ENCODE data around the gene TMEM150A.
"Not testable (repeated sequence)": the region's sequence is repeated elsewhere in the genome, so short reads cannot be mapped to it uniquely, and the experiment has no call there.

Gene TMEM150A

GRCh38 chr2:85611705-85612587 lies 9.4 kb upstream of the TMEM150A start, which contains the start of gene C2orf68:
C2orf68 (minus strand) TSS chr2:85612066; CDS start chr2:85611984, 82 bp downstream.
- DNase-seq = peak; percentile 87

DNA sequence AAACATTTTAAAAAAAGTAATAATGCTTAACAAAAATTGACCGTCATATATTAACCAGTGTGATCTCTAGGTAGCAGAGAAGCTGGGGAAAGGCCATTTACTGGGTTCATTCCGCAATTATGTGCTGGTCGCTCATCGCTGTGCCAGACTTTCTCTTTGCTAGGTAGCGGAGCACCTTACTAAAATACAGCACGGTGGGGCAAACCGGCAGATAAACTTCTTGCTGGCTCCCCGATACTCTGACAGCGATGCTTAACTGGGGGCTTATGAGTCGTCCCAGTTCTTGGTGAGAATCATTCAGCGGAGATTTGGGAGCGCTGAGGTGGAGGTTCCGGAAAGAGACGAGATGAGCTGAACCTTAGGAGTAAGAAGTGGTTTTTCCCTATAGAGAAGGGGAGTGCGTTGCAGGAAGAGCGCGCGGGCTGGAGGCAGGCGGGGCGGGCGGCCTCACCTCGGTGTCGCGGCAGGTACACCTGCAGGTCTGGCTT lies 8.8 kb upstream of the TMEM150A start:
- DNase-seq = no peak

GRCh38 chr2:85607268-85608215 lies 5.0 kb upstream of the TMEM150A start:
- DNase-seq = no peak

GRCh38 chr2:85606116-85606455 lies 3.6 kb upstream of the TMEM150A start:
- no peak for DNase-seq

DNA sequence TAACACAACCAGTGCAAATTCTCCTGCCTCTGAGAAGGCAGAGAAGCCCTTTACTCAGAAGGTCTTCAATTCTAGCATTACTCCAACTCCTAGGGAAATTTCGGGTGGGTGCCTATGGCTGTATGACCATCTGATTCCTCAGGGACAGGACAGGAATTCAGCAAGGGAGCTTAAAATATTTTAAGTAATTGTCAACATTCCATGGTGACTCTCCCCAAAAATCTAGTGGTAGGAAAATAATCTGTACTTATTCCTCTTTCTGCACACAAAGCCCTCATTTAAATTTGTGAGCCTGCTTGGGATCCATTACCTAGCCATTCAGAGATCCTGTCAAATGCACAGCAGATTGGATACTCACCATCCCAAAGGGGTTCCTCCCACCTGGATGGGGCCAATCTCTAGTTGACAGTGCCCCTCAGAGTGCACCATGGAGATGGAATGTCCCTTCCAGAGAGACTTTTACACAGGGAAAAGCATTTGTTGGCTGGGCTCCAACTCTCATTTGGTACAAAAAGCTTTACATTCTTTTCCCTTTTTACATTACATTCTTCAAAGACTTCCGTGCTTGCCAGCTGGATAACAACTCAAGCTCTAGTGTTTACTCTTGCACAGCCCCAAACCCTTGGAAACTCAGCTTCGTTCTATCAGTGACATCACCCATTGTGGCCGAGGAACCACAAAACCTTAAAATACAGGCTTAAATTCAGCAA lies 3.1 kb upstream of the TMEM150A start:
- no peak for DNase-seq

- DNase-seq = no peak
These were observed 2.3 kb upstream of the TMEM150A start for GRCh38 chr2:85604568-85605339.

GRCh38 chr2:85604133-85604444 lies 1.6 kb upstream of the TMEM150A start:
- not testable (repeated sequence) for DNase-seq

DNA sequence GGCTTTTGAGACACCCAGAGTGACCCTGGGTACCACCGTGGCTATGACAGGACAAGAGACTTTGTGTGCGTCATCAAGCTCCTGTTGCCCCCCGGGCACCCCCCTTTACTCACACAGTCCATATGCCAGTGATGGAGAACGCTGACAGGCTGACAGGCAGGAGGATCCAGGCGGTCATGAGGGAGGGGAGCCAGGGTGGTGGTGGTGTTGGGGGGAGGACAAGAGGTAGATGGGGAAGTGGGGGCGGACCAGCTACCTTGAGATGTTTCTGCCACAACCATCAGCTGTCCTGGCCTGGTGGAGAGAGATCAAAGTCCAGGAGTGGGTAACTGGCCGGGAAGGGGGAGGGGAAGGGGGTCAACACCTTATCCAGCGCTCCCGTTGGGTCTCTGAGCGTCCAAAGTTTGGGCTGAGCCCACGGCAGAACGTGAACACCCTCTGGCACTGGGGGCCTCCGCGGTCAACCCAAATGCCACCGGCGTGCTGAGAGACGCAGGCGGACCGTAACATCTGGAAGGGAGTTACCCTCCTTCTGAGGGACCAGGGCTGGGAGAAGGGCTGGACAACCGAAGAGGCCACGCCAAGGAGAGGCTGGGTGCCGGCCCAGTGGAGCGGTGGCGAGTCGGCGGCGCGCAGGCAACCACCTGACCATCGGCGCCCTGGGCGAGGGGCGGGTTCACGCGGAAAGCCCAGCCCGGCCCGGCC lies 575 bp downstream of the TMEM150A start:
- no peak for DNase-seq

DNA sequence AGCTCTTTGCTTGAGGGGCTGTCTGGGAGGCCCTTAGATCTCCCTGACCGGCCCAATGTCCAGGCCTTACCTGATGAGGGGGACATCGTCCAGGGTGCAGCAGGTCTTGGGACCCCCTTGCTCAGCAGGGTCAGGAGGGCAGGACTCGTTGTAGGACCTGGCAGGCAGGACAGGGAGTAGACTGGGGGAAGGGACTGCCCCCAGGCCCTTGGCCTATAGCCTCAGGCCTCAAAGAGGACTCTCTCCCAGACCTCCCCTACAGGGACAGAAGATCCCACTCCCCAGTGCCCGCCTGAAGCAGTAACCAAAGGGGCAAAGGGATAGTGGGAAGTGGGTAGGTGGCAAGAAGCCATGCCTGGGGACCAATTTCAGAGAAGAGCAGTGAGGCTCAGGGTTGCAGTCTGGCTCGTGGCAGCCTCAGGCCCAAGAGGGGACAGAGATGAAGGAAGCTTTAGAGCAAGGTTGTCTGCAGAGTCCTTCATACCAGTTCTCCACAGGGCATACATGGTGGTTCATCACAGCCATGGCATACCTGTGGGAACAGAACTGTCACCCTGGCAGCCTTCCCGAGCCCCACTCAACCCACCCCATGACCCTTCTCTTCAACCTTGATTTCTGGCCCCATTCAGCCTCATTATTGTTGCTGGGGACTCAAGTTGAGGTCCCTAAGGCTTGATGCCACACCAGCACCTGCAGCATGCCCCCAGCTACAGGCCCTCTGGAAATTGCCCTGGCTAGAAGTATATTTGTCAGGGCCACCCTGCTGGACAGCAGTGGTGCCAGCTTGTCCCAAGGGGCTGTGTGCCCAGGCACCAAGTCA lies 1.3 kb downstream of the TMEM150A start:
- DNase-seq = no peak

GRCh38 chr2:85600235-85600575 lies 2.3 kb downstream of the TMEM150A start:
- DNase-seq = no peak

GRCh38 chr2:85599468-85600234 lies 2.8 kb downstream of the TMEM150A start:
- DNase-seq = no peak

GRCh38 chr2:85598594-85599340 lies 3.7 kb downstream of the TMEM150A start:
- no peak for DNase-seq

GRCh38 chr2:85597241-85597640 lies 5.3 kb downstream of the TMEM150A start:
- no peak for DNase-seq

- no peak for DNase-seq
These were observed 5.9 kb downstream of the TMEM150A start for GRCh38 chr2:85596486-85597143.

DNA sequence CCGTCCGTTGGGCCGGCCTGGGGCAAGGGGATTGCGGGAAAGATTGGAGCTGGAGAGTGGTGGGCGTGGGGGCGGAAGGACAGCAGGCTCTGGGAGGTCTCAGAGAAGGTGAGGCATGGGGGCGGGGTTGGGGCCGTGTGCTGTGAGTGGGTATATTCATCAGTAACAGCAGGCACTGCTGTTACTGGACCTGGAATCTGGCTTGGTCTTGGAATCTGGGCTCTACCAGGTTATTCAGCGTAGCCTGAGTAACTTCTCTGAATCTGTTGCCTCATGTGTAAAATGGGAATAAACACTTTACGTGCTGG lies 6.5 kb downstream of the TMEM150A start:
- DNase-seq = peak; percentile 47

GRCh38 chr2:85595301-85596025 lies 7.0 kb downstream of the TMEM150A start, which contains the start of gene RNF181:
RNF181 (plus strand) TSS chr2:85595745; CDS start chr2:85595764, 19 bp downstream.
- DNase-seq = peak; percentile 91

DNA sequence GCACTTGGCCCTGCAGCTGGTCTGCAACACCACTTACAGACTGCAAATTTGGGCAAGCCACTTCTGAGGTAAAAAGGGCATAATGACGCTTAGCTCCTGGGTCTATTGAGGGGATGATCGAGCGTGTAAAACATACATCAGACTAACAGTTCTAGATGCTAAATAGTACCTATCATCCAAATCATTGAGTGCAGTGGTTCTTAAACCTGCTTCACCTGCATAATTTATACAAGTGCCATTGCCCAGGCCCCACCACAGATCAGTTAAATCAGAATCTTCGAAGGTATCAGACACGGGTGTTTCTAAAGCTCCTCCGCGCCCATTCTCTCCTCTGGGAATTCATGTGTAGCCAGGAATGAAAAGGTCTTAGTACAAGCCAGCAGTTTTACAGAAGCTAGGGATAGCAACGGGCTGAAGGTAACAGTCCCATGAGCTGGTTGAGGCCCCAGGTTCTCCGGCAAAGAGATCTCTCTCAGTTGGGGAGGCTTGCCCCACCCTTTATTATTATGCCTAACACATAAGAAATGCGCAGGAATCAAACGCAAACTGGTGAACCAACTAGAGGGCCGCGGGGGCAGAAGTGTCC lies 7.7 kb downstream of the TMEM150A start:
- no peak for DNase-seq

- no peak for DNase-seq
These were observed 9.5 kb downstream of the TMEM150A start for GRCh38 chr2:85593023-85593422.

Measured in stimulated activated naive CD4-positive, alpha-beta T cell treated with Interleukin-2 at 50 U/mL for 16 hours (primary cell).